ENCODE measurements around the gene TSEN34.

The TSEN34 gene

DNA sequence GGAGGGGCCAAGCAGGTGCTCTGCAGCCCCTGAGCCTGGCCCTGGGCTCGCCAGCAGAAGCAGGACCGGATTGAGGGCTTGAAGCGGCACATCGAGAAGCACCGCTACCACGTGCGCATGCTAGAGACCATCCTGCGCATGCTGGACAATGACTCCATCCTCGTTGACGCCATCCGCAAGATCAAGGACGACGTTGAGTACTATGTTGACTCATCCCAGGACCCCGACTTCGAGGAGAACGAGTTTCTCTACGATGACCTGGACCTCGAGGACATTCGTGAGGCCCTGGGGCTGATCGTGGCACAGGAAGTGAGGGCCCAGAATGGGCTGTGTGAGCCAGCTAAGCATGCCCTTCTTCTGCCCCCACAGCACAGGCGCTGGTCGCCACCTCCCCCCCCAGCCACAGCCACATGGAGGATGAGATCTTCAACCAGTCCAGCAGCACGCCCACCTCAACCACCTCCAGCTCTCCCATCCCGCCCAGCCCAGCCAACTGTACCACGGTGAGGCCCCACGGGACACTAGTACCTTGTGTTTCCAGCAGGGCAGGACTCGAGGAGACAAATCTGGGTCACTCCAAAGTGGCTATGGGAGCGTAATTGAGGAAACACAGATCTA, 45.5 kb upstream of the TSEN34 start:
- H3K79me2 ChIP-seq (ENCODE audit: insufficient read depth, low read length): peaks cover 28% of the 10 kb centered on the region
- no peak overlapping the region for H3K9ac ChIP-seq (ENCODE audit: low read depth, low read length)
- peaks cover 4% of the 10 kb centered on the region for H3K4me1 ChIP-seq (ENCODE audit: insufficient read depth, low read length)
- no peaks in the 10 kb centered on the region for H3K27me3 ChIP-seq (ENCODE audit: insufficient read depth, low read length, poor library complexity)
- H3K4me2 ChIP-seq (ENCODE audit: insufficient read depth, low read length): no peak overlapping the region
- H3K27ac ChIP-seq (ENCODE audit: low read length): no peak overlapping the region
- peaks cover 60% of the 10 kb centered on the region for H4K20me1 ChIP-seq (ENCODE audit: insufficient read depth, low read length)
- TF ChIP-seq, protein P1, sequence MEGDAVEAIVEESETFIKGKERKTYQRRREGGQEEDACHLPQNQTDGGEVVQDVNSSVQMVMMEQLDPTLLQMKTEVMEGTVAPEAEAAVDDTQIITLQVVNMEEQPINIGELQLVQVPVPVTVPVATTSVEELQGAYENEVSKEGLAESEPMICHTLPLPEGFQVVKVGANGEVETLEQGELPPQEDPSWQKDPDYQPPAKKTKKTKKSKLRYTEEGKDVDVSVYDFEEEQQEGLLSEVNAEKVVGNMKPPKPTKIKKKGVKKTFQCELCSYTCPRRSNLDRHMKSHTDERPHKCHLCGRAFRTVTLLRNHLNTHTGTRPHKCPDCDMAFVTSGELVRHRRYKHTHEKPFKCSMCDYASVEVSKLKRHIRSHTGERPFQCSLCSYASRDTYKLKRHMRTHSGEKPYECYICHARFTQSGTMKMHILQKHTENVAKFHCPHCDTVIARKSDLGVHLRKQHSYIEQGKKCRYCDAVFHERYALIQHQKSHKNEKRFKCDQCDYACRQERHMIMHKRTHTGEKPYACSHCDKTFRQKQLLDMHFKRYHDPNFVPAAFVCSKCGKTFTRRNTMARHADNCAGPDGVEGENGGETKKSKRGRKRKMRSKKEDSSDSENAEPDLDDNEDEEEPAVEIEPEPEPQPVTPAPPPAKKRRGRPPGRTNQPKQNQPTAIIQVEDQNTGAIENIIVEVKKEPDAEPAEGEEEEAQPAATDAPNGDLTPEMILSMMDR (IDR thresholded peaks at IDR 0.05; ENCODE audit: borderline replicate concordance, extremely low read depth, low read length, poor library complexity, severe bottlenecking): no peak
- TF ChIP-seq EZH2 (IDR thresholded peaks at IDR 0.05; ENCODE audit: borderline replicate concordance, low read depth, low read length, severe bottlenecking): no peak
- H3K36me3 ChIP-seq (ENCODE audit: insufficient read depth, low read length): peaks cover 100% of the 10 kb centered on the region
- no peaks in the 10 kb centered on the region for H3K9me3 ChIP-seq (ENCODE audit: insufficient read depth, low read length, severe bottlenecking)
- H3K4me3 ChIP-seq (ENCODE audit: low read depth in 1 of 2, low read length in 2 of 2): no peak overlapping the region
- no peak overlapping the region for H2AFZ ChIP-seq (ENCODE audit: low read depth, low read length)
- ATAC-seq (ENCODE audit: insufficient read depth, low read depth): no peak
- no peak for DNase-seq

DNA sequence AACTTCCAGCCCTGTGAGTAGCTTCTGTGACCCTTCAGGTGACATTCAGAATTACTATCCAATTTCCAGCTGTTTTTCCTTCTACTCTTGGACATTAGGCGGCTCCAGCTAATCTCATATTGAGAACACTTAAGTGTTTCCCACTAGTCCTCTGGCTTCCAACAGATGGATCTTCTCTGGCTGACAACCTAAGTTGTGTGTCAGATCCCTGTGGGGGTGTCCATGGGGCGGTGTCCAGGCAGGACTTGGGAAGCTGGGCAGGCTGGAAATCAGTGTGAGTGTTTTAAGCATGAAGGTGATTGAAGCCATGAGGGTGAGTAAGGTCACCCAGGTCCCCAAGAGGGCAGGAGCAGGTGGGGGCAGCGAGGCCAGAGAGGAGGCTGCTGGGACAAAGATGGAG, 43.4 kb upstream of the TSEN34 start:
- Histone ChIP-seq H3K9me3 (ENCODE audit: insufficient read depth, low read length, severe bottlenecking) (no peaks in the 10 kb centered on the region), H3K4me2 (ENCODE audit: insufficient read depth, low read length) (no peak overlapping the region), H4K20me1 (ENCODE audit: insufficient read depth, low read length) (peaks cover 50% of the 10 kb centered on the region), H3K27me3 (ENCODE audit: insufficient read depth, low read length, poor library complexity) (no peaks in the 10 kb centered on the region), H3K27ac (ENCODE audit: low read length) (no peak overlapping the region), H2AFZ (ENCODE audit: low read depth, low read length) (no peak overlapping the region), H3K4me3 (ENCODE audit: low read depth in 1 of 2, low read length in 2 of 2) (no peak overlapping the region), H3K36me3 (ENCODE audit: insufficient read depth, low read length) (peaks cover 98% of the 10 kb centered on the region), H3K9ac (ENCODE audit: low read depth, low read length) (no peak overlapping the region), H3K4me1 (ENCODE audit: insufficient read depth, low read length) (no peaks in the 10 kb centered on the region), H3K79me2 (ENCODE audit: insufficient read depth, low read length) (peaks cover 8% of the 10 kb centered on the region)
- no peak for DNase-seq
- TF ChIP-seq EZH2 (IDR thresholded peaks at IDR 0.05; ENCODE audit: borderline replicate concordance, low read depth, low read length, severe bottlenecking): no peak
- TF ChIP-seq, protein P1 (IDR thresholded peaks at IDR 0.05; ENCODE audit: borderline replicate concordance, extremely low read depth, low read length, poor library complexity, severe bottlenecking): no peak
- ATAC-seq (ENCODE audit: insufficient read depth, low read depth): no peak

DNA sequence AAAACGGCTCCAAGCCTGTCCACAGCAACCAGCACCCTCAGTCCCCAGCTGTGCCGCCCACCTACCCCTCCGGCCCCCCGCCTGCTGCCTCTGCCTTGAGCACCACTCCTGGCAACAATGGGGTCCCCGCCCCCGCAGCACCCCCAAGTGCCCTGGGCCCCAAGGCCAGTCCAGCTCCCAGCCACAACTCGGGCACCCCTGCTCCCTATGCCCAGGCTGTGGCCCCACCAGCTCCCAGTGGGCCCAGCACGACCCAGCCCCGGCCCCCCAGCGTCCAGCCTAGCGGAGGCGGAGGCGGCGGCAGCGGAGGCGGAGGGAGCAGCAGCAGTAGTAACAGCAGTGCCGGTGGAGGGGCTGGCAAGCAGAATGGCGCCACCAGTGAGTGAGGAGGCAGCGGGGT, 43.0 kb upstream of the TSEN34 start:
- TF ChIP-seq EZH2 (IDR thresholded peaks at IDR 0.05; ENCODE audit: borderline replicate concordance, low read depth, low read length, severe bottlenecking): no peak
- TF ChIP-seq, protein P1 (IDR thresholded peaks at IDR 0.05; ENCODE audit: borderline replicate concordance, extremely low read depth, low read length, poor library complexity, severe bottlenecking): no peak
- H3K79me2 ChIP-seq (ENCODE audit: insufficient read depth, low read length): peaks cover 5% of the 10 kb centered on the region; the same call in 1 of the 2 replicates

More for the DNA sequence above, 43.0 kb upstream of the TSEN34 start:
- H3K9me3 ChIP-seq (ENCODE audit: insufficient read depth, low read length, severe bottlenecking): no peaks in the 10 kb centered on the region
- no peak overlapping the region for H3K9ac ChIP-seq (ENCODE audit: low read depth, low read length)
- no peak overlapping the region for H2AFZ ChIP-seq (ENCODE audit: low read depth, low read length)
- H3K36me3 ChIP-seq (ENCODE audit: insufficient read depth, low read length): peaks cover 98% of the 10 kb centered on the region
- no peak overlapping the region for H3K27ac ChIP-seq (ENCODE audit: low read length)
- no peak overlapping the region for H3K4me2 ChIP-seq (ENCODE audit: insufficient read depth, low read length)
- H3K27me3 ChIP-seq (ENCODE audit: insufficient read depth, low read length, poor library complexity): no peaks in the 10 kb centered on the region
- DNase-seq (no peak), ATAC-seq (ENCODE audit: insufficient read depth, low read depth) (no peak)
- H3K4me3 ChIP-seq (ENCODE audit: low read depth in 1 of 2, low read length in 2 of 2): no peak overlapping the region
- H3K4me1 ChIP-seq (ENCODE audit: insufficient read depth, low read length): no peaks in the 10 kb centered on the region
- peaks cover 49% of the 10 kb centered on the region for H4K20me1 ChIP-seq (ENCODE audit: insufficient read depth, low read length)

Measured in DND-41 (cell line).